GM21360 (cell line): ENCODE measurements around the gene ZFYVE19.

Experiments
- ATAC-seq: cut with Tn5 transposase; IDR thresholded peaks from one replicate; pipeline ENCODE4 v1.9.1; 2021; ENCODE audit warnings: mild to moderate bottlenecking, moderate library complexity; ENCODE audit not compliant: unreplicated experiment

ZFYVE19 gene, protein sequence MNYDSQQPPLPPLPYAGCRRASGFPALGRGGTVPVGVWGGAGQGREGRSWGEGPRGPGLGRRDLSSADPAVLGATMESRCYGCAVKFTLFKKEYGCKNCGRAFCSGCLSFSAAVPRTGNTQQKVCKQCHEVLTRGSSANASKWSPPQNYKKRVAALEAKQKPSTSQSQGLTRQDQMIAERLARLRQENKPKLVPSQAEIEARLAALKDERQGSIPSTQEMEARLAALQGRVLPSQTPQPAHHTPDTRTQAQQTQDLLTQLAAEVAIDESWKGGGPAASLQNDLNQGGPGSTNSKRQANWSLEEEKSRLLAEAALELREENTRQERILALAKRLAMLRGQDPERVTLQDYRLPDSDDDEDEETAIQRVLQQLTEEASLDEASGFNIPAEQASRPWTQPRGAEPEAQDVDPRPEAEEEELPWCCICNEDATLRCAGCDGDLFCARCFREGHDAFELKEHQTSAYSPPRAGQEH

DNA sequence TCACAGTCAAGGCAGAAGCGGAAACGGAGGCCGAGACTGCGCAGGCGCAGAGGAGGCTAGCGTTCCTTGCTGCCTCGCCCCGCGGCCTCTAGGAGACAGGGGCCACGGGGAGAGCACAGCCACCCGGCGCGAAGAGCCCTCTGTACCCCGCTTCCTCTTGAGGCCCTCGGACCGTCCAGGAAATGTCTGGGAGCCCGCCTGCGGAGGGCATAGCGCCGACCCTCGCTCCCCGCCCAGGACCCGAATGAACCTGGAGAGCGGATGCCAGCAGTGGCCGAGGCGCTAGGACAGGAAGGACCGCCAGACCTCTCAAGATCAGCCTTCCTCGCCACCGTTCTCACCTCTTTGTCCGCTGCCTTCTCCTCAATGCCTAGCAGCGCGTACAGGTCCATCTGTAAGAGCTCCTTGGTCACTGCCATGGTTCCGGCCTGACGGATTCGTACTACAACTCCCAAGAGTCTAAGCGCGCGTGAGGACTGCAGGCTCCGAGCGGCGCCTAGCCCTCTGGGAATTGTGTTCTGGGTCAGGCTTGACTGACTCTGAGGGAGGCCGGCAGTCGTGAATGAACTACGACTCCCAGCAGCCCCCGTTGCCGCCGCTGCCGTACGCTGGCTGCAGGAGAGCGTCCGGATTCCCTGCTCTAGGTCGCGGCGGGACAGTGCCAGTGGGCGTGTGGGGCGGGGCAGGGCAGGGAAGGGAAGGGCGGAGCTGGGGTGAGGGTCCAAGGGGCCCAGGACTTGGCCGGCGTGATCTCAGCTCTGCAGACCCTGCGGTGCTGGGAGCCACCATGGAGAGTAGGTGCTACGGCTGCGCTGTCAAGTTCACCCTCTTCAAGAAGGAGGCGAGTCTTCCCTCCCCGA is at the start of gene ZFYVE19, which contains the start of gene DNAJC17:
ZFYVE19 (plus strand) TSS at position 62 of the 860 bp plus-strand sequence; CDS start at position 563, 501 bp downstream.
DNAJC17 (minus strand) TSS at position 446 of the 860 bp plus-strand sequence; CDS start at position 419, 27 bp downstream.
- peak; percentile 81 for ATAC-seq

DNA sequence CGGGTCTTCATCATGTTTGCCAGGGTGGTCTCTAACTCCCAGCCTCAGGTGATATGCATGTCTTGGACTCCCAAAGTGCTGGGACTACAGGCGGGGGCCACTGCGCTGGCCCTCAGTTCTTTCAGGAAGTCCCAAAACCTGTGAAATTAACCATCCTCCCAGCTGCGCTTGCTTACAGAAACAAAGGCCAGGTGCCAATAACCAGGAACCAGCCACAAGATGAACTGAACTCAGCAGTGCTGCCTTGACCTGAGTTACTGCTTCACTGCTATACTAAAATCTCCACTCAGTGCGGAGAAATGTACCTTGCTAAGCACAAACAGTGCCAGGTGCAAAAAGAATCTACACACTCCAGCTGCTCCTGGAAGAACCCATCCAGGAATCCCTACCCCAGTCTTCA is 46.9 kb upstream of the ZFYVE19 start:
- no peak for ATAC-seq

DNA sequence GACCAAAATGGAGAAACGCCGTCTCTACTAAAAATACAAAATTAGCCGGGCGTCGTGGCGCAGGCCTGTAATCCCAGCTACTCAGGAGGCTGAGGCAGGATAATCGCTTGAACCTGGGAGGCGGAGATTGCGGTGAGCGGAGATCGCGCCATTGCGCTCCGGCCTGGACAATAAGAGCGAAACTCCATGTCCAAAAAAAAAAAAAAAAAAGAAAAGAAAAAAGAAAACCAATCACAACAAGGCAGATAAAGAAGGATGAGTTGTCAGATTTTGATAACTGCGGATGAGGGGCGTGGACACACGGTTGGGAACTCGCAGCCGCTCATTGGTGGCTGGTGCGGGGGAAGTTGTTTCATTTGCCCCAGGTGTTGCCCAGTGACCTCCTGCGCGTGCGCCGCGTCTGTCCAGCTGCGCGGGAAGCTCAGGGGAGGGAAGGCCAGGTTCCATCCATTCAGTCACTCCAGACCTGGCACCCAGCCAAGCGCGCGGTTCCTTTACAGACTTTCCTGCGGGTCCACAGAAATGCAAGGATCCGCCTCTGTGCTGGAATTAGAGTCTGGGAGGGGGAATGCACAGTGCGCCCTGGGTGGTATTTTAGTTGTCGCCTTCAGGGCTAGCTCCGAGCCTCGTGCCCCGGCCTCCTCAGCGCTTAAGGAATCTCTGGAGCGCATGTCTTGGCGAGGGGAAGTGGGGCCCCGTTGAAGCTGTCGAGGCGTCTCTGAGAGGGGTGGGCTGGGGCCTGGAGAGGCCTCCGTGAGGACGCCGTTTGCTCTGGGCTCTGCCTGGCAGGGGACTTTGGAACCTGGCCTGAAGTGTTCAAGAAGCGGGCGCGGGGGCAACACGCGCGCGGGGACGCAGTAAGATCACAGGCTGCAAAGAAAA is 43.7 kb upstream of the ZFYVE19 start:
- peak; percentile 3 for ATAC-seq

DNA sequence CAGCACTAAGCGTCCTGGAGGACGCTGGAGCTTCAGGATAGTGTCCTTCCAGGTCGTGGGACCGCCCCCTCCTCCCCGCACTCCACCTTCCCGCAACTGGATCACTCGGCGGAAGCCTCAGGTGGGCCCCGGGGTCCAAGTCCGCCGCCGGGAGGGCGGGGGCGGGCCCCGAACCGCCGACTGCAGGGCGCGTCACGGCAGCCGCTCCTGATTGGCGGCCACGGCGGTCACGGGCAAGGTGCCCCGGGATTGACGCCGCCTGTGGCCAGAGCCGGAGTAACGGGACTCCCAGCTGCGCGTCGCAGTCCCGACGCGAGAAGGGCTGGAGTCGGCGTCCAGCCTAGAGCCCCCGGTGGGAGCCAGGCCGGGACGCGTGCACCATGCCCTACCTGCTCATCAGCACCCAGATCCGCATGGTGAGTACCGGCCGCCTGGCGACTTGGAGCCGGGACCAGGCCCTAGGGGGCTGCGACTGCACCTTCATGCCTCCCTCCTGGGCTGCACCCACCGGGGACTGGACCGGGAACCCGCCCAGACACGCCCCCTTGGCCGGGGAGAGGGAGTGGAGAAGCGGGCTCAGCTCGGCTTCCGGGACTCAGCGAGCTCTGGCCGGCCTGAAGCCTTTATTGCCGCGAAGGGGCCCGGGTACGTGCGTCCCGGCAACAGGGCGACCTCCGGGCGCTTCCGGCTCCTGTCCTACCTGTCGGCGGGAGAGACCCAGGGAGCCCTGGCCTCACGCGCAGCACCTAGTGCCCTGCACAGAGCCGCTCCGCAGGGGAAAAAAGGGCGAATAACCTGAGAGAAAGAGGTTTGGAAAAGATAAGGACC is 42.9 kb upstream of the ZFYVE19 start, which contains the start of gene GCHFR:
GCHFR (plus strand) TSS at position 268 of the 828 bp plus-strand sequence; CDS start at position 381, 113 bp downstream.
- peak; percentile 48 for ATAC-seq

DNA sequence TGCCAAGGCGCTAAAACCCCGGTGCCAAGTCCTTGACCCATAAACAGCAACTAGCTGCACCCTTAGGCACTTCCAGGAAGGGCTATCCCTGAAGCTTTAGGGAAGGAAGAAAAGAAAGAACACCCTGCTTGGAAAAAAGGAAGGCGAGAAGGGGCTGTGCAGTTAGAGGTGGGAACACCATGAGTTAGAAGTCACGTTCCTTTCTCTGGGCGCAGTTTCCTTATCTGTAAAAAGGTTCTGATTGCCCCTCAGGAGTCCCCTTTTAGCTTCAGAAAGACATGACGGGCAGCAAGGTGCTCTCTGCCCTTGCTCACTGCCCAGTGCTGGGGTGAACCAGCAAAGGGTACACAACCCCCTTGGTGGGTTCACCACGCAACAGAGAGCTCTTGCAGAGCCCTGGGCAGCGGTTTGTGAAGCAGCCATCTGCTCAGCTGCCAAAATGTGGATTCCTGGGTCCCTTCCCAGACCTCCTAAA is 42.2 kb upstream of the ZFYVE19 start:
- no peak for ATAC-seq

DNA sequence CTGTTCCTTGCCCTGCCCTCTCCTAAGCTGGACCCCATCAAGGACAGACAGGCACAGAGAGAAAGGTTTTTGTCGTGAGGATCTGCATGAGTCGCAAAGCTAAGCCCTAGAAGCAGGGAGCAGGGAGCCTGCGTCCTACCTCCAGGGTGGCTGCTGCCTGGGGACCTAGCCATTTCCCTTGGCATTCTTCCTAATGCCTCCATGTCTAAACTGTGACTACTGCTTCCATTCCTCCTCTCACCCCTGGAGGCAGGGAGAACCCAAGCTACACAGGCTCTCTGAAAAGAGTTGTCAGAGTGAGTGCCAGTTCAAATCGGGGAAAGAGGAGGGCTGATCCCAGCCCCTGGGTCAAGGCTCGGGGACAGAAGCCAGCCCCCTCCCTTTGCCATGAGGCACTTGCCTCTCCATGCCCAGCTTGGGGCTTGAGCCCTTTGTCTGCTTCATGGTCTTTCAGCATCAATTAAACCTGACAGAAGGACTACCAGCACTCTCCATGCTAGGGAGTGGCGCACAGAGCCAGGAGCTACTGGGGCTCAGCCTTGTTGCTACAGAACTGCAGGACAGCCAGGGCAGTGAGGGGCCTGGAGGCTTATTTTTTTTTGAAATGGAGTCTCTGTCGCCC is 40.6 kb upstream of the ZFYVE19 start:
- ATAC-seq, result no peak

DNA sequence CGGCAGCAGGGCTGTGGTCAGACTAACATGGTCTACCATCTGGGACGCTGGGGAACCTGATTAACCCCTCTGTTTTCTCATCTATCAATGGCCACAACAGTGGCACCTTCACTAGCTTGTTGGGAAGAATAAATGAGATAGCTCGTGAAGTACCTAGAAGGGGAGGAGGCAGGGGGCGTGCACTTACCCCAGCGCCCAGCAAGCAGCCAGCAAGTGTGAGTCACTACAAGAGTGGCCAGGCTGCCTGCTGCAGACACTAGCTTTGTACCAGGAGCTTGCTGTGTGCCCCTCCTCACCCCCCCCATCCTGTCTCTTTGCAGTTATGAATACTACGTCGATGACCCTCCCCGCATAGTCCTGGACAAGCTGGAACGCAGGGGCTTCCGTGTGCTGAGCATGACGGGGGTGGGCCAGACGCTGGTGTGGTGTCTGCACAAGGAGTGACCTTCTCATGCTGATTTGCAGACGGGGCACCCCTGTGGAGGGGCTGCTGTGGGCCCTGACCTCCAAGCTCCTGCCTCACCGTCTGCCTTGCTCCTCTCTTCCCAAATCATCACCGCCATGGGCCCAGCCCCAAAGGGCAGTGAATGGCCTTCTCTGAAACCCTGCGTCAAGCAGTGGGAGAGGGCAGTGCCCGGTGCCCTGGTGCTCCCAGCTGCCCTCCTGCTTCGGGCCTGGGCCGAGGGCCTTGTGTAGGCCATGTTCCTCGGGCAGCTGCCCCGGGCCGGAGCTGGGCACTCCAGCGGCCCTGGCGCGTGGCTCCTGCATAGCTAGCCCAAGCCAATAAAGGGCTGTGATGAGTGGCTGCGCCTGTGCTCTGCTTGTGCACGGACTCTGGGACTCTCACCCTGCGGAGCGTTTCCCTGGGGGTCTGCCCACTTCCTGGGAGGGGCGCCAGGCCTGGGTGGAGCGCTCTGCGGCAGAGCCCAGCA is 39.7 kb upstream of the ZFYVE19 start:
- ATAC-seq, result no peak

DNA sequence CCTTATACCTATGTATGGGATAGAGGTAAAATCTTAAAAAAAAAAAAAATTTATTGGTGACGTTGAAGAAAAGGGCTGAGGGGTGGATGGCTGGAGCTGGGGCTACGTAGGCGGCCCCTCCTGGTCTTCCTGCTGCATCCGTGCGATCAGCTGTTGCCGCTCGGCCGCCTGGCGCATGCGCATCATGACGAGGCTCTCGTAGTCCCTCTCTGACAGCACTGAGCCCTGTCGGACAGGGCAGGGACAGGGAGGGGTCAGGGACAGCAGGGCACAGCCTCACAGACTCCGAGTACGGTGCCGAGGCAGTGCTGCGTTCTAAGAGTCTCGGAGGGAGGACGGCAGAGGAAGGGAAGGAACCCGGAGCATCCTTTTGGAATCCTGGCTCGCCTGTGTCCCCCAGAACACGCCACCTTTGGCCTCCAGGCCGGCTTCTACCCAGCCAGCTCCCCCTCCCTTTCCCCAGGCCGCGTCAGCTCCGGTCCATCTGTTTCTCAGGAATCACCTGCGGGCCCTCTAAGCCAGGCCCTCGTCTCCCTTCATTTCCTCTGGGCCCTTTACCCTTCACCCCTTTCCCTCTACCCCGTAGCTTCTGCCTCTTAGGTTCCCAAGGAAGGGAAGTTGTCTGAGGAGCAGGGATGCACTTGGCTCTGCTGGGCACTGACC is 38.9 kb upstream of the ZFYVE19 start:
- no peak for ATAC-seq

DNA sequence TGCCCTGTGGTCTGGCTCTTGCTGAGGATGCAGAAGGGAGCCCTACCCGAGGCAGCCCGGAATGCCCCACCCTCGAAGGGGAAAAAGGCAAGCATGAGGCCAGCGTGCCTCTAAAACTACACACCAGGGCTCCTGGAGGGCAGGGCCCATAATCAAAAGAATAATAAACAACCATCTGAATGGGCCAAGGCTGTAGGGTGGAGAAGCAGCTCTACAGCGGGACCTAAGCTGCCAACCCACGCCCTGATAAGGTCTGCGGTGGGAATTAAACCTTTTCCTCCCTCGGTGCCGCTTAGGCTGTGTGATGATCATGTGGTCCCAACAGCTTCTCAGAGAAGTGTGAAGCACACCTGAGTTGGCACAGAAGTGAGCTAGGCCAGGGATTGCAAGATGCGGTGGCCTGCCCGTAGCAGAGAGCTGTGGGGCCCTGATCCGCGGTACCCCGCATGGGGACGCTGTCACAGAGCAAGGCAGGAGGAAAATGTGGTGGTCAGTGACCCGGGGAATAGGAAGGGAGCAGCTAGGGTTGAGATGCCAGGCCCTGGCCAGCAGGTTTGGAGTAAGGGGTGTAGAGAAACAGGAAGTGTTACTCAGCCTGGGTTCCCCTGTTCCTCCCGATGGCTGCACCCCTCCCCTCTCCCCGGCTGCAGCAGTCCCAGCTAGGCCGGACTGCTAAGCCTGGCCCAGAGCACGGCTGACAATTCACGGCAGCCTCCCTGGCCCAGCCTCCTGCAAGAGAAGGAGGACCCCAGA is 38.2 kb upstream of the ZFYVE19 start:
- ATAC-seq, result no peak

DNA sequence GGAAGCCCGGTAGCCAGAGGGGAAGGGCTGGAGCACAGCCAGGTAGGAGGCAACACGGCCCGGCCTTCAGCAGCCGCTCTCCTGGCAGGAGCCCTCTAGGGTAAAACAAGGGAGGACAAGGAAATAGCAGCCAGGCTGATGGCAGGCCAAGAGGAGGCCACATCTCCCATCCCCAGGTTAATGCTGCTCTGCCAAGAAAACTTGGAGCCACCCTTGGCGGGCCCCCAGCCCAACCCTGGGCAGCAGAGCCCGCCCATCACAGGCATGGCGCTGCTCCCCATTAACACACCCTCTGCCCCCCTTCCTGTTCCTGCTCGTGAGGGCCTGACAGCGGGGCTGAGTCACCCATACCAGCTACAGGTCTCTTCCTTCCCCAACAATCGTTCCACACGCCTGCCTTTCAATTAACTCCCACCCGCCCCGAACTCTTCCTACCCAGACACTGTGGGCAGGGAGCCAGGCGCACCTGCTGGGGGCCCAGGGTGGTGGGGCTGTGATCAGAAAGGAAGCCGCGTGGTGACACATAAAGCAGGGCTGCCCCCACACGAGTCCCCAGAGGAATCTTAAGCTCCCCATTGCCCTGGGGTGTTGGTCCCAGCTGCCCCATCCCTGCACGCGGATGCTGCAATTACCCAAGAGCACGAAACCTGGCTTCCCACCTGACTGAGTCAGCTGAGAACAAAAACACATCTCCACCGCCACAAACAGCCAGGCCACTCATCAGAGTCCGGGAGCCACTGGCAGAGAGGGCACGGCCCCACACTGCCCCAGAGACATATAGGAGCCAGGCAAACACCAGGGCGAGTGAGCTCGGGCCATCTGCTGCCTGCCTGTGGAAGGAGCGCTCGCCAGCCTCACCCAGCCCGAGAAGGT is 37.4 kb upstream of the ZFYVE19 start, which contains the start of gene C15orf62:
C15orf62 (plus strand) TSS at position 707 of the 873 bp plus-strand sequence. CDS start 516 bp downstream, outside the sequence.
- ATAC-seq, result peak; percentile 39

DNA sequence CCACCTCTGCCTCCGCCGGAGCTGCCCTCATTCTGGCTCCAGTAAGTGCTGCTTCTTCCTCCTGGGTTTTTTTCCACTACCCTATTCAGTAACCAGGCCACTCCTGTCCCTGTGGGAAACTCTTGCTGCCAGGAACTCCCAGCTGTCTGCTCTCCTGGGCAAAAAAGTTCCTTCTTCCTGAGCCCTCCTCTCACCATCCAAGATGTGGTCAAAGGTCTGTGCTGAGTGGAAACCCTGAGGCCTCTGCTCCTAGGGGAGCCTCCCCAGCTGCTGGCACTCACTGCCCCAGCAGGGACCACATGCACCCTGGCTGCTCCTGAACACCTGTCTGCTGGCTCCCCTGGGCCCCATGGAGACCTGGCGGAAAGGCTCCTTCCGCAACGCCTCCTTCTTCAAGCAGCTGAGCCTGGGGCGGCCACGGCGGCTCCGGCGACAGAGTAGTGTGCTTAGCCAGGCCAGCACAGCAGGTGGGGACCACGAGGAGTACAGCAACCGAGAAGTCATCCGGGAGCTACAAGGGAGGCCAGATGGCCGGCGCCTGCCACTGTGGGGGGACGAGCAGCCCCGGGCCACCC is 36.7 kb upstream of the ZFYVE19 start:
- no peak for ATAC-seq

DNA sequence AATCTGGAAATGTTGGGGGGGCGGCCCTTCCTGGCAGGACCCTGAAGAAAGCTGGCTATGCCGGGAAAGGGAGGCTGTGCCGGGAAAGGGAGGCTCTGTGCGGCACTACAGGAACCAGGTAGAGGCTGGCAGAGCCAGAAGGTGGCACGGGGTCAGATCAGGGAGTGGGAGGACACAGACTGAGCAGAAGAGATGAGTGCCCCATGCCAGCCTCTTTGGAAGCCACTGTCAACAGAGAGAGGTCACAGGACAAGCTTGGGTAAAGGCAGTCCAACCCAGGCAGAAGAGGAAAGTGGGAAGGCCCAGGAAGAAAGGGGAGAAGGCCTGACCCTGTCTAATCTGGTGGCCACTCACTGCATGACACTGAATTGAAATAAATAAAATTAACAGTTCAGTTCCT is 35.6 kb upstream of the ZFYVE19 start:
- ATAC-seq, result no peak

DNA sequence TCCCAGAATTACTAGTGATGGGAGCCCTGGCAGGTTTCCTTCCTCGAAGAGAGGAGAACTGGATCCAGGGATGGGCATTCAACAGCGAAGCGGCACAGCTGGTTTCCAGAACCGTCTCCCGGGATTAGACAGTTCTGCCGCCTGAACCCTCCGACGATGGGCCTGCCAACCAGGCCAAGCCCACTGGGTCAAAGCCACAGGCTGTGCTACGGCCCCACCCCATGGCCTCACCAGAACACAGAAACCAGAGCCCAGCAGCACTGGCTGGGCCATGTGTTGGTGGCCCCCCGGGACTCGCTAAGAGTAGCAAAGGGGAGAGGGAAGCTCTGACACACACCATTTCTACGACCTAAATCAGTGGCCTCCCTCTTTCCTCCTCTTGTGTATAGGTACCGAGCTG is 34.9 kb upstream of the ZFYVE19 start:
- ATAC-seq, result no peak

DNA sequence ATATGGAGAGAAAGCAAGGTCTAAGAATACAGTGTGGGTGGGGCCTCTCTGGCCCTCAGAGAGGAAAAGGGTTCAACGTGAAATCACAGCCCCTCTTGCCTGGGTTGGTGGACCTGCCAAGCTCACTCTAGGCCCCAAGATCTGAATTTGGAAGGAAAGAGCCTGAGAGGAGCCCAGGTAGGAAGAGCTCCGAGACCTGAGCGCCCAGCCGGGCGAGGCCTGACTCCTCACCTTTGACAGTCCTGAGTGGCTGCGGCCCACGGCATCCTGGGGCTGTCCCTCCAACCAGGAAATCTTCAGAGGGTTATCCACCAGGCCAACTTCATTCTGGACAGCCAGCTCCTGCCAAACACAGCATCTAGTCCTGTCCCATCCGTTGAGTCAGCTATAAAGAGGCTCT is 33.4 kb upstream of the ZFYVE19 start:
- no peak for ATAC-seq

DNA sequence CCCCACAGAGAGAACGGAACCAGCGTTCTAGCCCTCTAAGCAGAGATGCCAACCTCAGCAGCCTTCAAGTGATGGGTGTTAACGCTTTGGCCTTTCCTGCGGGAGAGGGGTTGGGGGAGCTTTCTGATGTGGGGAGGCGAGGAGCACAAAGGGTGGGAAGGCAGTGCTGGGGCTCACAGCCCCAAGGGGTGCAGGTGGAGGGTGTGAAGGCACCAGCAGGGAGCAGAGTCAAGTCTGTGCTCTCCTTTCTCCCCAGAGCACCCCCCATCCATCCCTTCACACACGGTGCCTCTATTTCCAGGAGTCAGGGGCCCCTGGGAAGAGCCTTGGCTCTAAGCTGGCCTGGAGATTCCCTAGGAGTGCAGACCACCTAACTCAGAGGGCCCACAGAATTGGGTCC is 33.0 kb upstream of the ZFYVE19 start:
- ATAC-seq, result no peak
